ENCODE measurements around the gene FAM3A. TPM values are rescaled to one million over a fixed set of nuclear protein-coding genes. Genes with fewer than 3 reads are reported as not detected.

The FAM3A gene
- total RNA-seq, 4 donors from 2014 or later, result 62.7 to 112 (median 72.5) TPM

DNA sequence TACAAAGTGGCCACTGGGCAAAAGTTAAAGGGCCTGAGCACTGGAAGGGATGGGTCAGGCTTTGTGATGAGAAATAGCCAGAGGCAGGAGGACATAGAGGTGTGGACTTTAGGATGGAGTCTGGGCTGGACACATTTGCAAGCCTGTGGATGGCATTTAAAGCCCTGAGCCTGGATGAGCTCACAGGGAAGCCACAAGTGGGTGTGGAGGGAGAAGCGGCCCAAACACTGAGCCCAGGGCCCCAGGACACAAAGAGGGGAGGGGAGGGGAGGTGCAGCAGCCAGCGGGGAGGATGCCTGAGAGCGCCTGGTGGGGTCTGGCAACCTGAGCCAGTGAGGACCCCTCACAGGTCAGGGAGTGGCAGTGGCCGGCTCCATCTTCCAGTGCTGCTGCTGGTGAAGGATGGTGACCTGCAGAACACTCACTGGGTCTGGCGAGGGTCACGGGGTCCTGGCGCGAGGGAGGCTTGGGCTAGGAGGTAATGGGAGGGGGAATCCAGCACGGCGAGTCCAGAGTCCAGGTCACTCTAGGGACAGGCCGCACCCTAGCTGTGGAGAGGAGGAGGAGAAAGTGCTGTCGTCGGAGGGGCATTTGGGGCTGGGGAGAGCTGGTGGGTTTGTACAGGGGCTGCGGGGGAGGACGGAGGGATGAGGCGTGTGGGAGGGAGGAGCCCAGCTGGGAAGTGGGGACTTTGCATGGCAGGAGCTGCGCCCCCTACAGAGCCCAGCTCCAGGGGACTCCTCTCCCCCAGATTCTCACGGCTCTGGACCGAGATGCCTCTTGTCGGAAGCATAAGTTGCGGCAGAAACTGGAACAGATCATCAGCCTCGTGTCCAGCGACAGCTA lies 44.0 kb downstream of the FAM3A start:
- Histone ChIP-seq H3K36me3 (no peaks in the 10 kb centered on the region), H3K27me3 (no peaks in the 10 kb centered on the region), H3K4me1 (no peaks in the 10 kb centered on the region), H3K27ac (no peak overlapping the region), H3K9me3 (no peaks in the 10 kb centered on the region), H3K4me3 (no peak overlapping the region)
- intact Hi-C loops (cut with DNase I; ENCODE audit: low total_unique reads) (no loop called here), in situ Hi-C loops (cut with MboI; ENCODE audit: low pct_ligation_motif_present in 1 of 4, low pct_unique_long_range_greater_than_20kb in 1 of 4, low sequenced_read_pairs in 3 of 4) (no loop called here)
- 81% methylated on average over 23 of the region's 23 CpGs; no CpG with 5 or more reads in 1 of the 2 donors for WGBS, 2 donors (ENCODE audit: low coverage in 1 of 2)
- DNase-seq, result no peak
- TF ChIP-seq, protein P1, sequence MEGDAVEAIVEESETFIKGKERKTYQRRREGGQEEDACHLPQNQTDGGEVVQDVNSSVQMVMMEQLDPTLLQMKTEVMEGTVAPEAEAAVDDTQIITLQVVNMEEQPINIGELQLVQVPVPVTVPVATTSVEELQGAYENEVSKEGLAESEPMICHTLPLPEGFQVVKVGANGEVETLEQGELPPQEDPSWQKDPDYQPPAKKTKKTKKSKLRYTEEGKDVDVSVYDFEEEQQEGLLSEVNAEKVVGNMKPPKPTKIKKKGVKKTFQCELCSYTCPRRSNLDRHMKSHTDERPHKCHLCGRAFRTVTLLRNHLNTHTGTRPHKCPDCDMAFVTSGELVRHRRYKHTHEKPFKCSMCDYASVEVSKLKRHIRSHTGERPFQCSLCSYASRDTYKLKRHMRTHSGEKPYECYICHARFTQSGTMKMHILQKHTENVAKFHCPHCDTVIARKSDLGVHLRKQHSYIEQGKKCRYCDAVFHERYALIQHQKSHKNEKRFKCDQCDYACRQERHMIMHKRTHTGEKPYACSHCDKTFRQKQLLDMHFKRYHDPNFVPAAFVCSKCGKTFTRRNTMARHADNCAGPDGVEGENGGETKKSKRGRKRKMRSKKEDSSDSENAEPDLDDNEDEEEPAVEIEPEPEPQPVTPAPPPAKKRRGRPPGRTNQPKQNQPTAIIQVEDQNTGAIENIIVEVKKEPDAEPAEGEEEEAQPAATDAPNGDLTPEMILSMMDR (IDR thresholded peaks at IDR 0.05), result no peak
- TF ChIP-seq EP300 (IDR thresholded peaks at IDR 0.05; ENCODE audit: low read depth) (no peak), POLR2A (IDR thresholded peaks at IDR 0.05) (no peak), POLR2AphosphoS5 (IDR thresholded peaks at IDR 0.05) (no peak)

DNA sequence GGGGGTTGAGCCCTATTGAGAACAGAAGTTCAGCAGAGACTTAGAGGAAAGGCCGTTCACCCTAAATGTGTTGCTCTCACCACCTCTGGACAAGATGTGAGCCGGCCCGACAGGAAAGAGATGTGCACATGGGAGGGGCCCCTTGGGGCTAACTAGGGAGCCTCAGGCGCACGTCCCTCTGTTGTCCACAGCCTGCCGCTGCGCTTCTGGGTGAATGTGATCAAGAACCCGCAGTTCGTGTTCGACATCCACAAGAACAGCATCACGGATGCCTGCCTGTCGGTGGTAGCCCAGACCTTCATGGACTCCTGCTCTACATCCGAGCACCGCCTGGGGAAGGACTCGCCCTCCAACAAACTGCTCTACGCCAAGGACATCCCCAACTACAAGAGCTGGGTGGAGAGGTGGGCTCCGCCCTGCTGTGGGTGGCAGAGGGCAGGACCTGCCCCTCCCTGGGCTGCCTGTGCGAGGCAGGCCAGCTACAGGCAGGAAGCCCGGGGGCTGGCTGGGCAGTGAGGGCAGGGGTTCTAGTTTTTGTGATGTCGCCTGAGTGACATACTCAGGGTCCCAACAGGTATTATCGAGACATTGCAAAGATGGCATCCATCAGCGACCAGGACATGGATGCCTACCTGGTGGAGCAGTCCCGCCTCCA lies 45.0 kb downstream of the FAM3A start:
- no peaks in the 10 kb centered on the region for H3K9me3 ChIP-seq
- WGBS, 2 donors (ENCODE audit: low coverage in 1 of 2), result 87% methylated on average over 20 of the region's 23 CpGs; no CpG with 5 or more reads in 1 of the 2 donors
- H3K27me3 ChIP-seq, result no peaks in the 10 kb centered on the region
- no peak overlapping the region for H3K4me3 ChIP-seq
- TF ChIP-seq, protein P1 (IDR thresholded peaks at IDR 0.05), result no peak
- no peak for TF ChIP-seq POLR2AphosphoS5 (IDR thresholded peaks at IDR 0.05)
- intact Hi-C loops (cut with DNase I; ENCODE audit: low total_unique reads), result no loop called here
- H3K36me3 ChIP-seq, result no peaks in the 10 kb centered on the region
- no peak for DNase-seq
- no peaks in the 10 kb centered on the region for H3K4me1 ChIP-seq
- no peak overlapping the region for H3K27ac ChIP-seq
- in situ Hi-C loops (cut with MboI; ENCODE audit: low pct_ligation_motif_present in 1 of 4, low pct_unique_long_range_greater_than_20kb in 1 of 4, low sequenced_read_pairs in 3 of 4), result no loop called here

DNA sequence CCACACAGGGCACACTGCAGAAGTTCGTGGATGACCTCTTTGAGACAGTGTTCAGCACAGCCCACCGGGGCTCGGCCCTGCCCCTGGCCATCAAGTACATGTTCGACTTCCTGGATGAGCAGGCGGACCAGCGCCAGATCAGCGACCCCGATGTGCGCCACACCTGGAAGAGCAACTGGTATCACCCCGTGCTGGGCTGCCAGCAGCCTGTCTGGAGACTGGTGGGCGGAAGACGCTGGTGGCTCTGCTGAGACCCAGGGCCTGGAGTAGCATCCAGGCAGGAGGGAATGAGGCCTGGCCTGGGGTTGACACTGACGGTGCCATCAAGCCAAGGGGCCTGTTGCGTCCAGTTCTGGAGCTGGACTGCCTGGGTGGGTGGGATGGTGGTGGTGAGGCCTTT lies 45.6 kb downstream of the FAM3A start:
- Histone ChIP-seq H3K9me3 (no peaks in the 10 kb centered on the region), H3K27ac (no peak overlapping the region), H3K4me3 (no peak overlapping the region), H3K27me3 (no peaks in the 10 kb centered on the region), H3K36me3 (no peaks in the 10 kb centered on the region), H3K4me1 (no peaks in the 10 kb centered on the region)
- no peak for DNase-seq
- WGBS, 2 donors (ENCODE audit: low coverage in 1 of 2), result 89% methylated on average over 14 of the region's 14 CpGs; no CpG with 5 or more reads in 1 of the 2 donors
- no peak for TF ChIP-seq POLR2A (IDR thresholded peaks at IDR 0.05)
- TF ChIP-seq, protein P1 (IDR thresholded peaks at IDR 0.05), result no peak
- TF ChIP-seq EP300 (IDR thresholded peaks at IDR 0.05; ENCODE audit: low read depth), result no peak
- TF ChIP-seq POLR2AphosphoS5 (IDR thresholded peaks at IDR 0.05), result no peak
- intact Hi-C loops (cut with DNase I; ENCODE audit: low total_unique reads) (no loop called here), in situ Hi-C loops (cut with MboI; ENCODE audit: low pct_ligation_motif_present in 1 of 4, low pct_unique_long_range_greater_than_20kb in 1 of 4, low sequenced_read_pairs in 3 of 4) (no loop called here)

DNA sequence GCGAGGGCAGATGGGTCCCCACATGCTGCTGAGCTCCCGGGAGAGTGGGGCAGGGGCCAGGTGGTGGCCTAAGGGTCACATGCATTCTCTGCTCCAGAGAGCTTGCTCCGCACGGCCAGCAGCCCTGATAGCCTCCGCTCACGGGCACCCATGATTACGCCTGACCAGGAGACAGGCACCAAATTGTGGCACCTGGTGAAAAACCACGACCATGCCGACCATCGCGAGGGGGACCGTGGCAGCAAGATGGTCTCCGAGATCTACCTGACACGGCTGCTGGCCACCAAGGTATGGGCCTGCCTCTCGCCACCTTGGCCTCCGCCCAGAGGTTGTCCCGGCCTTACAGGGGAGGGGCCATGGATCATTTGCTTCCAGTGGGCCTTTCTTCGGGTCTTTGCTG lies 46.2 kb downstream of the FAM3A start:
- intact Hi-C loops (cut with DNase I; ENCODE audit: low total_unique reads) (no loop called here), in situ Hi-C loops (cut with MboI; ENCODE audit: low pct_ligation_motif_present in 1 of 4, low pct_unique_long_range_greater_than_20kb in 1 of 4, low sequenced_read_pairs in 3 of 4) (no loop called here)
- Histone ChIP-seq H3K4me1 (no peaks in the 10 kb centered on the region), H3K27me3 (no peaks in the 10 kb centered on the region), H3K4me3 (no peak overlapping the region), H3K36me3 (no peaks in the 10 kb centered on the region), H3K9me3 (no peaks in the 10 kb centered on the region), H3K27ac (no peak overlapping the region)
- DNase-seq, result no peak
- WGBS, 2 donors (ENCODE audit: low coverage in 1 of 2), result 90% methylated on average over 18 of the region's 18 CpGs; no CpG with 5 or more reads in 1 of the 2 donors
- TF ChIP-seq EP300 (IDR thresholded peaks at IDR 0.05; ENCODE audit: low read depth), result no peak
- no peak for TF ChIP-seq POLR2A (IDR thresholded peaks at IDR 0.05)
- no peak for TF ChIP-seq POLR2AphosphoS5 (IDR thresholded peaks at IDR 0.05)
- TF ChIP-seq, protein P1 (IDR thresholded peaks at IDR 0.05), result no peak

All from transverse colon (tissue), 4 donors.